Fibroblast of skin of abdomen (primary cell): Measurements from ENCODE around the gene GBE1.

Source experiments
- DNase-seq: peaks from one replicate; pipeline ENCODE4 v3.0.0-alpha.2; 2013

The GBE1 gene

GRCh38 chr3:81462921-81463320 lies 298.5 kb downstream of the GBE1 start:
- peak; percentile 69 for DNase-seq

- no peak for DNase-seq
These were observed 301.7 kb downstream of the GBE1 start for GRCh38 chr3:81459733-81460132.

- peak; percentile 45 for DNase-seq
These were observed 309.0 kb downstream of the GBE1 start for GRCh38 chr3:81452418-81452817.

- DNase-seq, result peak; percentile 83
These were observed 309.8 kb downstream of the GBE1 start for GRCh38 chr3:81451611-81452010.

GRCh38 chr3:81451140-81451539 lies 310.3 kb downstream of the GBE1 start:
- DNase-seq, result no peak

- no peak for DNase-seq
These were observed 314.6 kb downstream of the GBE1 start for GRCh38 chr3:81446806-81447205.

GRCh38 chr3:81445712-81446111 lies 315.7 kb downstream of the GBE1 start:
- DNase-seq, result no peak

- no peak for DNase-seq
These were observed 316.5 kb downstream of the GBE1 start for GRCh38 chr3:81444817-81445460.

- DNase-seq, result peak; percentile 69
These were observed 317.5 kb downstream of the GBE1 start for GRCh38 chr3:81443958-81444357.

- no peak for DNase-seq
These were observed 318.0 kb downstream of the GBE1 start for GRCh38 chr3:81443457-81443782.

GRCh38 chr3:81442758-81443456 lies 318.5 kb downstream of the GBE1 start:
- DNase-seq, result no peak

- no peak for DNase-seq
These were observed 320.8 kb downstream of the GBE1 start for GRCh38 chr3:81440661-81441060.
